ENCODE measurements around the gene CDH4. TPM values are rescaled to one million over a fixed set of nuclear protein-coding genes. Genes with fewer than 3 reads are reported as not detected.

The CDH4 gene
- total and polyA plus RNA-seq, 9 of the 15 experiments (the other 6 are each of a cell fraction or from before 2014, with no cell fraction given) = 0.04 TPM; not detected in 8

DNA sequence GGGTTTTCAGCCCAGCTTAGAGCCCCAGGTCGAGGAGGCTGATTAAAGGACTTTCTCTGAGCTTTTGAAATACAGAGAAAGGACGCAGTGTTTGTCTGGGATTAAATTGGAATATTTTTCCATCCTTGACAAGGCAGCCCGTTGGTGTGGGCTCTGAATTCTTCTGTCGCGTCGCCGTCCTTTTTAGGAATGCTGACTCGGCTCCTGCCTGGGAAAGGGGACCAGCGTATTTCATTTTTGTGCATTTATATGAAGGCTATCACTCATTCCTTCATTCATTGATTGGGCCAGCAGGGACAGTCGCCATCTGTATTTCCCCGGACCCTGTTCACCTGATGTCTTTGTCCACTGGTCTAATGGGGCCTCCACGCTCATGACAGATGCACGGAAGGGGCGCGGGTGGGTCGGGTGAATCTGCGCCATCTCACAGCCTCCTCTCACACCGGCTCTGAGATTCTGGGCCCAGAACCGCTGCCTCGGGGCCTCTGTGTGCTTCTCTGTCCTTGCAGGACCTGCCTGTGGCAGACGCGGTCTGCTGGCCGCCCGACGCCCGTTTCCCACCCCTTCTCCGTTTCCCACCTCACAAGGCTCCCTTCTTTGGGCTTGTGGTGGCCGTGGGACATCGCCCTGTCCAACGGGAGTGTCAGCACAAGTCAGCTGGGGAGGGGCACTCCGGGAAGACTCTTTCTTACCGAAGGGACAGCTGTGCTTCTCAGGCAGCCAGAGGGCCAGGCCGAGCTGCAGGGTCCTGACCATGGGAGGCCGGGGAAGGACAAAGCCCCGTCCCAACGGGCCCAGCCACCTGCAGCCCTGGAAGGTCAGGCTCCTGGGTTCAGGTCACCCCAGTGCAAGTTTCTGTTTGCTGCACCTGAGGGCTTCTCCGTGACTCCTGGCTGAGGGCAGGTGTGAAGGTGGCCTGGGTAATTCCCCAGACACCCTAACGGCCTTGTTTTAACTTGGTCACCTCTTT, 656.3 kb downstream of the CDH4 start (continued):
- TF ChIP-seq, protein P1, sequence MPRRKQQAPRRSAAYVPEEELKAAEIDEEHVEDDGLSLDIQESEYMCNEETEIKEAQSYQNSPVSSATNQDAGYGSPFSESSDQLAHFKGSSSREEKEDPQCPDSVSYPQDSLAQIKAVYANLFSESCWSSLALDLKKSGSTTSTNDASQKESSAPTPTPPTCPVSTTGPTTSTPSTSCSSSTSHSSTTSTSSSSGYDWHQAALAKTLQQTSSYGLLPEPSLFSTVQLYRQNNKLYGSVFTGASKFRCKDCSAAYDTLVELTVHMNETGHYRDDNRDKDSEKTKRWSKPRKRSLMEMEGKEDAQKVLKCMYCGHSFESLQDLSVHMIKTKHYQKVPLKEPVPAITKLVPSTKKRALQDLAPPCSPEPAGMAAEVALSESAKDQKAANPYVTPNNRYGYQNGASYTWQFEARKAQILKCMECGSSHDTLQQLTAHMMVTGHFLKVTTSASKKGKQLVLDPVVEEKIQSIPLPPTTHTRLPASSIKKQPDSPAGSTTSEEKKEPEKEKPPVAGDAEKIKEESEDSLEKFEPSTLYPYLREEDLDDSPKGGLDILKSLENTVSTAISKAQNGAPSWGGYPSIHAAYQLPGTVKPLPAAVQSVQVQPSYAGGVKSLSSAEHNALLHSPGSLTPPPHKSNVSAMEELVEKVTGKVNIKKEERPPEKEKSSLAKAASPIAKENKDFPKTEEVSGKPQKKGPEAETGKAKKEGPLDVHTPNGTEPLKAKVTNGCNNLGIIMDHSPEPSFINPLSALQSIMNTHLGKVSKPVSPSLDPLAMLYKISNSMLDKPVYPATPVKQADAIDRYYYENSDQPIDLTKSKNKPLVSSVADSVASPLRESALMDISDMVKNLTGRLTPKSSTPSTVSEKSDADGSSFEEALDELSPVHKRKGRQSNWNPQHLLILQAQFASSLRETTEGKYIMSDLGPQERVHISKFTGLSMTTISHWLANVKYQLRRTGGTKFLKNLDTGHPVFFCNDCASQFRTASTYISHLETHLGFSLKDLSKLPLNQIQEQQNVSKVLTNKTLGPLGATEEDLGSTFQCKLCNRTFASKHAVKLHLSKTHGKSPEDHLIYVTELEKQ (CRISPR knock-in tag; IDR thresholded peaks at IDR 0.05) = no peak

DNA sequence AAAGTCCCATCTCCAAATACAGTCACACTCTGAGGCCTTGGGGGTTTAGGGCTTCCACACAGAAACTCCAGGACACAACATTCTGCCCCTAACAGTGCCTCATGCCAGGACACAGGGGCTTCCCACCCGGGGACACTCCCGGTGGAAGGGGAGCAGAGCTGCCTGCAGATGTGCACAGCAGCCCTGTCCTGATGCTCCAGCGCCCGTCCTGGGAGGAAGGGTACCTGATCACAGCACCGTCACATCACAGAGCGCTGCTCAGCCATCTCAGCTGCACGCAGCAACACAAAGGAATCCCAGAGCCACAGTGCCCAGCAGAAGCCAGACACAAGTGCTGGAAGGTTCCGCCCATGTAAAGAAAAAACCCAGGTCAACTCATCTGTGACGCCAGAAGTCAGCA, 657.0 kb downstream of the CDH4 start:
- no peak for FAIRE-seq
- POLR2A ChIA-PET = no interaction called here
- H3K27me3 ChIP-seq (ENCODE audit: control insufficient read depth in 2 of 2, insufficient read depth in 2 of 2, low read length in 2 of 2) = peaks cover 52 to 80% of the 10 kb centered on the region in 2 experiments
- H3K4me3 ChIP-seq = no peak overlapping the region
- no peak overlapping the region for H3K9ac ChIP-seq (ENCODE audit: insufficient read depth in 1 of 2, low read depth in 2 of 2, low read length in 2 of 2)
- BruUV-seq (replicated peaks) = no TSS peak
- H3K79me2 ChIP-seq (ENCODE audit: control insufficient read depth, insufficient read depth, low read length) = no peaks in the 10 kb centered on the region
- in situ Hi-C loops (cut with MboI) (no loop called here), intact Hi-C loops (cut with micrococcal nuclease) (no loop called here)
- no peak overlapping the region for H3K4me2 ChIP-seq (ENCODE audit: insufficient read depth, low read length)
- H2AFZ ChIP-seq (ENCODE audit: low read depth, low read length) = no peak overlapping the region
- no peak for DNase-seq (ENCODE audit: extremely low read depth in 1 of 4, low spot score in 3 of 4)
- CTCF ChIA-PET (ENCODE audit: low intra/inter-chr PET ratio) = no interaction called here
- no peak for ATAC-seq
- WGBS (ENCODE audit: insufficient coverage, low coverage, missing lambda C conversion rate) = 0% methylated on average over 9 of the region's 9 CpGs
- H3K9me3 ChIP-seq (replicated peaks; ENCODE audit: control insufficient read depth, insufficient read depth, low read depth, low read length) = 0 out of 2 replicates have a peak, but pooled peaks cover 2% of the 10 kb centered on the region
- H3K36me3 ChIP-seq (ENCODE audit: control insufficient read depth, insufficient read depth, low read length) = no peaks in the 10 kb centered on the region
- H3K9me1 ChIP-seq (ENCODE audit: control insufficient read depth, insufficient read depth, low read length) = no peaks in the 10 kb centered on the region
- H3K27ac ChIP-seq (ENCODE audit: extremely low read depth, low read depth, low read length) = no peak overlapping the region
- peaks cover 0 to 14% of the 10 kb centered on the region in 2 experiments; a peak in 2 of 5 replicates for H3K4me1 ChIP-seq (replicated peaks in 1 of 2; ENCODE audit: control insufficient read depth in 2 of 2, insufficient read depth in 2 of 2, low read length in 2 of 2)
- peaks cover 6% of the 10 kb centered on the region; the same call in 1 of the 2 replicates for H4K20me1 ChIP-seq (replicated peaks; ENCODE audit: control insufficient read depth, insufficient read depth, low read length)
- TF ChIP-seq, protein P2, sequence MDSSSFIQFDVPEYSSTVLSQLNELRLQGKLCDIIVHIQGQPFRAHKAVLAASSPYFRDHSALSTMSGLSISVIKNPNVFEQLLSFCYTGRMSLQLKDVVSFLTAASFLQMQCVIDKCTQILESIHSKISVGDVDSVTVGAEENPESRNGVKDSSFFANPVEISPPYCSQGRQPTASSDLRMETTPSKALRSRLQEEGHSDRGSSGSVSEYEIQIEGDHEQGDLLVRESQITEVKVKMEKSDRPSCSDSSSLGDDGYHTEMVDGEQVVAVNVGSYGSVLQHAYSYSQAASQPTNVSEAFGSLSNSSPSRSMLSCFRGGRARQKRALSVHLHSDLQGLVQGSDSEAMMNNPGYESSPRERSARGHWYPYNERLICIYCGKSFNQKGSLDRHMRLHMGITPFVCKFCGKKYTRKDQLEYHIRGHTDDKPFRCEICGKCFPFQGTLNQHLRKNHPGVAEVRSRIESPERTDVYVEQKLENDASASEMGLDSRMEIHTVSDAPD (CRISPR knock-in tag; IDR thresholded peaks at IDR 0.05) = no peak
- TF ChIP-seq, protein P3, sequence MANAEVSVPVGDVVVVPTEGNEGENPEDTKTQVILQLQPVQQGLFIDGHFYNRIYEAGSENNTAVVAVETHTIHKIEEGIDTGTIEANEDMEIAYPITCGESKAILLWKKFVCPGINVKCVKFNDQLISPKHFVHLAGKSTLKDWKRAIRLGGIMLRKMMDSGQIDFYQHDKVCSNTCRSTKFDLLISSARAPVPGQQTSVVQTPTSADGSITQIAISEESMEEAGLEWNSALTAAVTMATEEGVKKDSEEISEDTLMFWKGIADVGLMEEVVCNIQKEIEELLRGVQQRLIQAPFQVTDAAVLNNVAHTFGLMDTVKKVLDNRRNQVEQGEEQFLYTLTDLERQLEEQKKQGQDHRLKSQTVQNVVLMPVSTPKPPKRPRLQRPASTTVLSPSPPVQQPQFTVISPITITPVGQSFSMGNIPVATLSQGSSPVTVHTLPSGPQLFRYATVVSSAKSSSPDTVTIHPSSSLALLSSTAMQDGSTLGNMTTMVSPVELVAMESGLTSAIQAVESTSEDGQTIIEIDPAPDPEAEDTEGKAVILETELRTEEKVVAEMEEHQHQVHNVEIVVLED (CRISPR knock-in tag; IDR thresholded peaks at IDR 0.05) = no peak
- TF ChIP-seq KAT8 (IDR thresholded peaks at IDR 0.05; ENCODE audit: low read depth) (no peak), IRF2 (CRISPR knock-in tag; IDR thresholded peaks at IDR 0.05) (no peak), RBM22 (IDR thresholded peaks at IDR 0.05; ENCODE audit: low read depth, low read length, poor library complexity, severe bottlenecking) (no peak), XRCC4 (IDR thresholded peaks at IDR 0.05; ENCODE audit: extremely low read depth, insufficient read depth, insufficient read length) (no peak), KLF1 (tag; IDR thresholded peaks at IDR 0.05) (no peak), ZNF197 (CRISPR knock-in tag; IDR thresholded peaks at IDR 0.05; ENCODE audit: low read depth) (no peak)
- TF ChIP-seq, protein P4, sequence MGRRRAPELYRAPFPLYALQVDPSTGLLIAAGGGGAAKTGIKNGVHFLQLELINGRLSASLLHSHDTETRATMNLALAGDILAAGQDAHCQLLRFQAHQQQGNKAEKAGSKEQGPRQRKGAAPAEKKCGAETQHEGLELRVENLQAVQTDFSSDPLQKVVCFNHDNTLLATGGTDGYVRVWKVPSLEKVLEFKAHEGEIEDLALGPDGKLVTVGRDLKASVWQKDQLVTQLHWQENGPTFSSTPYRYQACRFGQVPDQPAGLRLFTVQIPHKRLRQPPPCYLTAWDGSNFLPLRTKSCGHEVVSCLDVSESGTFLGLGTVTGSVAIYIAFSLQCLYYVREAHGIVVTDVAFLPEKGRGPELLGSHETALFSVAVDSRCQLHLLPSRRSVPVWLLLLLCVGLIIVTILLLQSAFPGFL (CRISPR knock-in tag; IDR thresholded peaks at IDR 0.05) = no peak
- TF ChIP-seq, protein P5, sequence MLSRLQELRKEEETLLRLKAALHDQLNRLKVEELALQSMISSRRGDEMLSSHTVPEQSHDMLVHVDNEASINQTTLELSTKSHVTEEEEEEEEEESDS (CRISPR knock-in tag; IDR thresholded peaks at IDR 0.05) = no peak
